Activated CD4-positive, alpha-beta memory T cell treated with anti-CD3 and anti-CD28 coated beads, Interleukin-2, amount 10 ng/mL, durations not matched to agents 7 days and 5 days (primary cell): ENCODE data around the gene WNT5B. TPM values are rescaled to one million over a fixed set of nuclear protein-coding genes. Genes with fewer than 3 reads are reported as not detected.

Experiments
- CTCF ChIA-PET: fragments of 350-600 bp; sonication (Branson Sonifier 250); formaldehyde crosslinking; loops from one replicate; lab custom pipeline; 2021; ENCODE audit warnings: antibody characterized with exemption, inconsistent platforms; lab: Charles Lee
- POLR2A ChIA-PET: fragments of 350-600 bp; sonication (Branson Sonifier 250); formaldehyde crosslinking; loops from one replicate; lab custom pipeline; 2021; ENCODE audit warnings: antibody characterized with exemption; lab: Charles Lee
- DNase-seq: peaks from one replicate; pipeline ENCODE4 v3.0.0-alpha.2; 2020
- H3K27ac Mint-ChIP-seq: one replicate; pipeline ENCODE4 v1.8.0; 2021; ENCODE audit warnings: mild to moderate bottlenecking, mixed read lengths
- H3K27me3 Mint-ChIP-seq: one replicate; pipeline ENCODE4 v1.8.0; 2021; ENCODE audit warnings: mixed read lengths
- H3K36me3 Mint-ChIP-seq: one replicate; pipeline ENCODE4 v1.8.0; 2021; ENCODE audit warnings: low read depth, mixed read lengths
- H3K4me1 Mint-ChIP-seq: one replicate; pipeline ENCODE4 v1.8.0; 2021; ENCODE audit warnings: mixed read lengths
- H3K4me3 Mint-ChIP-seq: one replicate; pipeline ENCODE4 v1.8.0; 2021; ENCODE audit warnings: mild to moderate bottlenecking, mixed read lengths
- H3K9me3 Mint-ChIP-seq: one replicate; pipeline ENCODE4 v1.8.0; 2021; ENCODE audit warnings: mixed read lengths
- total RNA-seq, 2 experiments: library from RNA; stranded (reverse); gene quantifications; one replicate each; pipeline ENCODE4 v1.2.3, GENCODE V29; 2021

The WNT5B gene
- total RNA-seq, 2 experiments from 2014 or later, result 1.4 to 1.7 TPM

GRCh38 chr12:1661553-1662335, 32.7 kb downstream of the WNT5B start:
- ChIA-PET POLR2A (interaction anchor here (1.2 to 3.7 kb wide), 7 partner anchors 9 to 278 kb away, joined by 3 to 23 read pairs (median 5); partner anchors contain the start of gene ADIPOR2), CTCF (interaction anchor here (1.0 to 14.0 kb wide), 4 partner anchors 9 to 135 kb away, joined by 3 to 282 read pairs (median 7); no protein-coding TSS in a partner anchor)
- peaks cover 2% of the 10 kb centered on the region for H3K27me3 Mint-ChIP-seq
- H3K27ac Mint-ChIP-seq, result peak overlapping the region; percentile 58
- peaks cover 36% of the 10 kb centered on the region for H3K4me1 Mint-ChIP-seq
- DNase-seq, result peak; percentile 89
- H3K4me3 Mint-ChIP-seq, result peak overlapping the region; percentile 64
- no peaks in the 10 kb centered on the region for H3K9me3 Mint-ChIP-seq
- no peaks in the 10 kb centered on the region for H3K36me3 Mint-ChIP-seq

- H3K4me1 Mint-ChIP-seq, result peaks cover 48% of the 10 kb centered on the region
- peak overlapping the region; percentile 67 for H3K4me3 Mint-ChIP-seq
- H3K36me3 Mint-ChIP-seq, result no peaks in the 10 kb centered on the region
- ChIA-PET CTCF (interaction anchor here (1.7 kb wide), 1 partner anchor 10 kb away, joined by 7 read pairs; no protein-coding TSS in a partner anchor), POLR2A (interaction anchor here (1.3 to 2.4 kb wide), 4 partner anchors 8 to 70 kb away, joined by 4 to 23 read pairs (median 6); partner anchors contain the start of gene ADIPOR2)
- H3K27ac Mint-ChIP-seq, result peak overlapping the region; percentile 68
- H3K27me3 Mint-ChIP-seq, result peaks cover 2% of the 10 kb centered on the region
- DNase-seq, result peak; percentile 32
- no peaks in the 10 kb centered on the region for H3K9me3 Mint-ChIP-seq
Measured at GRCh38 chr12:1662761-1663439, 33.9 kb downstream of the WNT5B start.

GRCh38 chr12:1663440-1664132, 34.6 kb downstream of the WNT5B start:
- ChIA-PET CTCF (no interaction called here), POLR2A (no interaction called here)
- Mint-ChIP-seq H3K4me3 (peak overlapping the region; percentile 67), H3K4me1 (peaks cover 52% of the 10 kb centered on the region), H3K36me3 (peaks cover 2% of the 10 kb centered on the region), H3K27me3 (peaks cover 2% of the 10 kb centered on the region), H3K27ac (no peak overlapping the region), H3K9me3 (no peaks in the 10 kb centered on the region)
- DNase-seq, result no peak

GRCh38 chr12:1665366-1665765, 36.3 kb downstream of the WNT5B start:
- peaks cover 2% of the 10 kb centered on the region for H3K27me3 Mint-ChIP-seq
- peaks cover 4% of the 10 kb centered on the region for H3K36me3 Mint-ChIP-seq
- H3K4me1 Mint-ChIP-seq, result peaks cover 59% of the 10 kb centered on the region
- H3K9me3 Mint-ChIP-seq, result no peaks in the 10 kb centered on the region
- no peak for DNase-seq
- CTCF ChIA-PET, result interaction anchor here (1.0 to 2.5 kb wide), 3 partner anchors 28 to 275 kb away, joined by 3 to 7 read pairs (median 6); no protein-coding TSS in a partner anchor
- H3K27ac Mint-ChIP-seq, result no peak overlapping the region
- H3K4me3 Mint-ChIP-seq, result no peak overlapping the region
- POLR2A ChIA-PET, result no interaction called here

- no peak for DNase-seq
- H3K27me3 Mint-ChIP-seq, result peaks cover 2% of the 10 kb centered on the region
- ChIA-PET CTCF (interaction anchor here (0.6 to 2.5 kb wide), 5 partner anchors 11 to 704 kb away, joined by 3 to 7 read pairs (median 5); partner anchors contain the start of gene ADIPOR2), POLR2A (interaction anchor here (1.0 to 1.3 kb wide), 3 partner anchors 21 to 24 kb away, joined by 3 read pairs; no protein-coding TSS in a partner anchor)
- H3K4me3 Mint-ChIP-seq, result no peak overlapping the region
- H3K4me1 Mint-ChIP-seq, result peaks cover 64% of the 10 kb centered on the region
- peak overlapping the region; percentile 92 for H3K27ac Mint-ChIP-seq
- H3K36me3 Mint-ChIP-seq, result peaks cover 4% of the 10 kb centered on the region
- H3K9me3 Mint-ChIP-seq, result no peaks in the 10 kb centered on the region
Measured at GRCh38 chr12:1666215-1666614, 37.2 kb downstream of the WNT5B start.

- Mint-ChIP-seq H3K27me3 (peaks cover 2% of the 10 kb centered on the region), H3K4me1 (peaks cover 63% of the 10 kb centered on the region)
- POLR2A ChIA-PET, result interaction anchor here (1.0 to 1.3 kb wide), 3 partner anchors 21 to 24 kb away, joined by 3 read pairs; no protein-coding TSS in a partner anchor
Measured at GRCh38 chr12:1666685-1667162, 37.7 kb downstream of the WNT5B start.

GRCh38 chr12:1668833-1669543, 40.0 kb downstream of the WNT5B start:
- CTCF ChIA-PET, result interaction anchor here (2.1 kb wide), 1 partner anchor 271 kb away, joined by 5 read pairs; no protein-coding TSS in a partner anchor
- H3K27me3 Mint-ChIP-seq, result no peaks in the 10 kb centered on the region
- no peak overlapping the region for H3K4me3 Mint-ChIP-seq
- POLR2A ChIA-PET, result interaction anchor here (2.8 kb wide), 1 partner anchor 22 kb away, joined by 15 read pairs; the partner anchor contains the start of gene ADIPOR2
- H3K36me3 Mint-ChIP-seq, result peaks cover 4% of the 10 kb centered on the region
- peaks cover 54% of the 10 kb centered on the region for H3K4me1 Mint-ChIP-seq
- no peak for DNase-seq
- H3K27ac Mint-ChIP-seq, result peak overlapping the region; percentile 62
- H3K9me3 Mint-ChIP-seq, result no peaks in the 10 kb centered on the region

More at GRCh38 chr12:1666685-1667162, 37.7 kb downstream of the WNT5B start:
- CTCF ChIA-PET, result interaction anchor here (0.6 to 2.5 kb wide), 7 partner anchors 10 to 704 kb away, joined by 3 to 7 read pairs (median 4); partner anchors contain the start of gene ADIPOR2
- Mint-ChIP-seq H3K4me3 (peak overlapping the region; percentile 21), H3K9me3 (no peaks in the 10 kb centered on the region), H3K36me3 (peaks cover 4% of the 10 kb centered on the region), H3K27ac (peak overlapping the region; percentile 92)
- peak; percentile 34 for DNase-seq

GRCh38 chr12:1670358-1671268, 41.6 kb downstream of the WNT5B start:
- CTCF ChIA-PET, result interaction anchor here (0.7 to 2.7 kb wide), 4 partner anchors 17 to 269 kb away, joined by 3 to 8 read pairs (median 6); no protein-coding TSS in a partner anchor
- peaks cover 46% of the 10 kb centered on the region for H3K4me1 Mint-ChIP-seq
- H3K27ac Mint-ChIP-seq, result no peak overlapping the region
- DNase-seq, result no peak
- no peaks in the 10 kb centered on the region for H3K27me3 Mint-ChIP-seq
- peaks cover 4% of the 10 kb centered on the region for H3K36me3 Mint-ChIP-seq
- H3K9me3 Mint-ChIP-seq, result no peaks in the 10 kb centered on the region
- POLR2A ChIA-PET, result interaction anchor here (1.0 to 2.8 kb wide), 3 partner anchors 9 to 41 kb away, joined by 3 to 15 read pairs (median 4); partner anchors contain the start of genes ADIPOR2 and WNT5B
- no peak overlapping the region for H3K4me3 Mint-ChIP-seq

- DNase-seq, result no peak
- CTCF ChIA-PET, result interaction anchor here (1.4 kb wide), 1 partner anchor 11 kb away, joined by 3 read pairs; no protein-coding TSS in a partner anchor
- no peak overlapping the region for H3K4me3 Mint-ChIP-seq
- H3K27me3 Mint-ChIP-seq, result peaks cover 14% of the 10 kb centered on the region
- no peak overlapping the region for H3K27ac Mint-ChIP-seq
- no peaks in the 10 kb centered on the region for H3K36me3 Mint-ChIP-seq
- no peaks in the 10 kb centered on the region for H3K9me3 Mint-ChIP-seq
- peaks cover 6% of the 10 kb centered on the region for H3K4me1 Mint-ChIP-seq
- POLR2A ChIA-PET, result no interaction called here
Measured at GRCh38 chr12:1676043-1676442, 47.0 kb downstream of the WNT5B start.

- H3K4me3 Mint-ChIP-seq, result no peak overlapping the region
- no peak for DNase-seq
- H3K27ac Mint-ChIP-seq, result no peak overlapping the region
- no peaks in the 10 kb centered on the region for H3K9me3 Mint-ChIP-seq
- no peaks in the 10 kb centered on the region for H3K4me1 Mint-ChIP-seq
- POLR2A ChIA-PET, result interaction anchor here (2.5 kb wide), 1 partner anchor 10 kb away, joined by 13 read pairs; the partner anchor contains the start of gene ADIPOR2
- H3K36me3 Mint-ChIP-seq, result no peaks in the 10 kb centered on the region
- CTCF ChIA-PET, result interaction anchor here (1.1 to 1.4 kb wide), 2 partner anchors 46 to 89 kb away, joined by 3 to 5 read pairs; no protein-coding TSS in a partner anchor
- H3K27me3 Mint-ChIP-seq, result peaks cover 14% of the 10 kb centered on the region
Measured at GRCh38 chr12:1680804-1681492, 51.9 kb downstream of the WNT5B start.
